Thymus (tissue), 11 donors: Measurements from ENCODE around the gene VHLL. TPM values are rescaled to one million over a fixed set of nuclear protein-coding genes. Genes with fewer than 3 reads are reported as not detected.
A peak's percentile ranks its signal among the peaks of the same experiment; 100 is the strongest.
"Not testable (repeated sequence)": the region's sequence is repeated elsewhere in the genome, so short reads cannot be mapped to it uniquely, and the experiment has no call there.

Experiments
- DNase-seq, 9 donors: peaks; one replicate each; pipeline ENCODE4 v3.0.0-alpha.2; 2013; ENCODE audit warnings: low spot score in 9 of 9, low read depth in 6 of 9, missing footprints in 1 of 9
- H3K27ac ChIP-seq, 2 donors: one replicate each; pipeline ENCODE4 v1.5.1; 2013; ENCODE audit warnings: control low read depth in 1 of 2, low read depth in 1 of 2, low read length in 1 of 2, mild to moderate bottlenecking in 1 of 2, moderate library complexity in 1 of 2
- H3K27me3 ChIP-seq, 2 donors: one replicate each; pipeline ENCODE4 v1.5.1; 2013; ENCODE audit warnings: low read length in 1 of 2; ENCODE audit not compliant: control insufficient read depth in 2 of 2, insufficient read depth in 1 of 2
- H3K36me3 ChIP-seq, 2 donors: one replicate each; pipeline ENCODE4 v1.5.1; 2013; ENCODE audit warnings: low read length in 1 of 2, mild to moderate bottlenecking in 1 of 2, moderate library complexity in 1 of 2; ENCODE audit not compliant: control insufficient read depth in 2 of 2, insufficient read depth in 2 of 2
- H3K4me1 ChIP-seq, 2 donors: one replicate each; pipeline ENCODE4 v1.5.1; 2013; ENCODE audit warnings: low read length in 2 of 2; ENCODE audit not compliant: control insufficient read depth in 2 of 2, insufficient read depth in 2 of 2
- H3K4me3 ChIP-seq, 2 donors: one replicate each; pipeline ENCODE4 v1.5.1; 2013; ENCODE audit warnings: low read length in 2 of 2, control low read depth in 1 of 2, mild to moderate bottlenecking in 1 of 2
- H3K9me3 ChIP-seq, 2 donors: one replicate each; pipeline ENCODE4 v1.5.1; 2013; ENCODE audit warnings: low read length in 1 of 2, mild to moderate bottlenecking in 1 of 2; ENCODE audit not compliant: control insufficient read depth in 2 of 2, insufficient read depth in 1 of 2
- WGBS: extraction: QIAGEN DNeasy Blood & Tissue Kit; methylation state at CpG from one replicate; pipeline ENCODE4 v1.1.7; 2013; 5-methylcytosine and 5-hydroxymethylcytosine counted together
- polyA plus RNA-seq: library from polyadenylated mRNA; stranded (reverse); fragments of 200-250 nt; gene quantifications from one replicate; pipeline ENCODE4 v1.2.3, GENCODE V29; 2013
- total RNA-seq: library from RNA; stranded (reverse); fragments of 120-200 nt; gene quantifications from one replicate; pipeline ENCODE4 v1.2.4, GENCODE V29; 2013
- donor health status: healthy.

VHLL gene
- total and polyA plus RNA-seq, 2 donors = 0.09 TPM; not detected in 1

- Histone ChIP-seq H3K9me3 (no peaks in the 10 kb centered on the region), H3K27ac (peak overlapping the region; percentile 59 to 83), H3K27me3 (no peaks in the 10 kb centered on the region), H3K4me3 (peak overlapping the region; percentile 72 to 81), H3K36me3 (peaks cover 22 to 32% of the 10 kb centered on the region in 2 donors), H3K4me1 (peaks cover 10 to 11% of the 10 kb centered on the region in 2 donors)
- DNase-seq = no peak
- whole genome bisulfite sequencing = 42% methylated on average over 34 of the region's 34 CpGs
Measured at GRCh38 chr1:156337052-156337887, 38.2 kb upstream of the VHLL start.

- Histone ChIP-seq H3K36me3 (peaks cover 28 to 41% of the 10 kb centered on the region in 2 donors), H3K4me3 (peak overlapping the region in 1 of 2 donors; percentile 7), H3K9me3 (no peaks in the 10 kb centered on the region), H3K27ac (no peak overlapping the region), H3K27me3 (no peaks in the 10 kb centered on the region), H3K4me1 (peaks cover 10 to 11% of the 10 kb centered on the region in 2 donors)
- no peak for DNase-seq
- WGBS = 92% methylated on average over 4 of the region's 4 CpGs
Measured at GRCh38 chr1:156336242-156336641, 37.1 kb upstream of the VHLL start.

GRCh38 chr1:156323179-156323578 is 24.1 kb upstream of the VHLL start:
- not testable (repeated sequence) for H3K27me3 ChIP-seq, H3K4me3 ChIP-seq, H3K9me3 ChIP-seq, DNase-seq, H3K4me1 ChIP-seq, H3K27ac ChIP-seq
- H3K36me3 ChIP-seq = peaks cover 66 to 69% of the 10 kb centered on the region in 2 donors
- 98% methylated on average over 9 of the region's 9 CpGs for WGBS

GRCh38 chr1:156320560-156320959 is 21.5 kb upstream of the VHLL start:
- no peaks in the 10 kb centered on the region for H3K27me3 ChIP-seq
- peaks cover 82 to 86% of the 10 kb centered on the region in 2 donors for H3K36me3 ChIP-seq

DNA sequence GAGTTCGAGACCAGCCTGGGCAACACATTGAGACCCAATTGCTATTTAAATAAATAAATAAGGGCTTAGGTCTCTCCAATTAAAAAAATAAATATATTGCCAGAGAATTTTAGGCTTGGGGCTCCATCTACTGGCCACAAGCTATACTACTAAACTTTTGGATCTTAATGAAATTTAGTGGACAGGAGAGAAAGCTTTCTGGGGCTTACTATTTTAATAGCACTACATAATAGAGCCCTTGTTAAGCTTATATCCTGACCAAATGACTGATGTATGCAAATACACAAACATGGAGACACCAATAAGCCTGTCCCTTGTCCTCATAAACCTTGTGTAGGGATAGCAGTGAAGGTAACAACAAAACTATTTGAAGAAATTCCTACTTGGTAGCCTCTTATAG is 20.6 kb upstream of the VHLL start:
- Histone ChIP-seq H3K36me3 (peaks cover 79 to 84% of the 10 kb centered on the region in 2 donors), H3K27ac (no peak overlapping the region), H3K9me3 (no peaks in the 10 kb centered on the region), H3K27me3 (no peaks in the 10 kb centered on the region), H3K4me3 (no peak overlapping the region), H3K4me1 (no peaks in the 10 kb centered on the region)
- peak in 2 of 9 donors; percentile 21 to 24 for DNase-seq
- WGBS = 96% methylated on average over 1 of the region's 1 CpG

More at GRCh38 chr1:156320560-156320959, 21.5 kb upstream of the VHLL start:
- H3K4me1 ChIP-seq = no peaks in the 10 kb centered on the region
- H3K9me3 ChIP-seq = no peaks in the 10 kb centered on the region
- no peak overlapping the region for H3K27ac ChIP-seq
- 96% methylated on average over 3 of the region's 3 CpGs for WGBS
- H3K4me3 ChIP-seq = no peak overlapping the region
- no peak for DNase-seq

DNA sequence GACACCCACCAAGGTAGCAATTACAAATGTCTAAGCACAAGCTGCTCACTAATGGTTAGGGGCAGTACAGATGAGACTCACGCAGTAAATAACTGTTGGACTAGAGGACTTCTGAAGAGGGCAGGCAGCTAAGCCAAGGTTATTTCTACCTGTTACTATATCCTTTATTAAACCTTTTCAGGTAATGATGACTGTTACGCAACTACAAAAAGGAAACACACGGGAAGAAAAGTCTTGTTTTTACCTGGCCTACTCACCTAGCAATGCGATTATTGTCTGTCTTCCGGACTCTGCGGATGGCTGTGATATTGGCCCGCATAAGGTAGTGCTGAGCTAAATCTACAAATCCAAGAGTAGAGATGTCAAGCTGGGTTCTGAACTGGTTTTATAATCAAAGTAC is 17.8 kb upstream of the VHLL start:
- Histone ChIP-seq H3K4me3 (no peak overlapping the region), H3K4me1 (no peaks in the 10 kb centered on the region), H3K27me3 (no peaks in the 10 kb centered on the region), H3K36me3 (peaks cover 76 to 88% of the 10 kb centered on the region in 2 donors), H3K27ac (no peak overlapping the region), H3K9me3 (peaks cover 0 to 3% of the 10 kb centered on the region in 2 donors)
- no peak for DNase-seq
- 98% methylated on average over 7 of the region's 7 CpGs for WGBS

DNA sequence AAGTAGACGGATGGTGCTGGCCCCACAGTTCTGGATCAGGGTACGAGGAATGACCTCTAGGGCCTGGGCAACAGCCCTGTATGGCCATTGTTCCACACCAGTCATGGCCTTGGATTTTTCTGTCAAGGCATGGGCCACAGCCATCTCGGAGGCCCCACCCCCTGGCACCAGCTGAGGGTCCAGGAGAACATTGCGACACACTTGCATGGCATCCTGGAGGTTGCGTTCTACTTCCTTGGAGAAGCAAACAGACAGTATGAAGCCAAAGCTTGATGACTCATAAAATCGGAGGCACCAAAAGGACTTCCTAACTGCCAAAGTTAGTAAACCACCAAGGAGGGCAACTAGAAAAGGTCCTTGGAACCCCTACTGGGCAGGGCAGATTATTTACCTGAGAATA is 11.9 kb upstream of the VHLL start:
- no peak overlapping the region for H3K4me3 ChIP-seq
- peaks cover 0 to 3% of the 10 kb centered on the region in 2 donors for H3K9me3 ChIP-seq
- no peak for DNase-seq
- H3K36me3 ChIP-seq = peaks cover 61 to 80% of the 10 kb centered on the region in 2 donors
- H3K27ac ChIP-seq = no peak overlapping the region
- WGBS = 97% methylated on average over 6 of the region's 6 CpGs
- H3K27me3 ChIP-seq = no peaks in the 10 kb centered on the region
- H3K4me1 ChIP-seq = no peaks in the 10 kb centered on the region

DNA sequence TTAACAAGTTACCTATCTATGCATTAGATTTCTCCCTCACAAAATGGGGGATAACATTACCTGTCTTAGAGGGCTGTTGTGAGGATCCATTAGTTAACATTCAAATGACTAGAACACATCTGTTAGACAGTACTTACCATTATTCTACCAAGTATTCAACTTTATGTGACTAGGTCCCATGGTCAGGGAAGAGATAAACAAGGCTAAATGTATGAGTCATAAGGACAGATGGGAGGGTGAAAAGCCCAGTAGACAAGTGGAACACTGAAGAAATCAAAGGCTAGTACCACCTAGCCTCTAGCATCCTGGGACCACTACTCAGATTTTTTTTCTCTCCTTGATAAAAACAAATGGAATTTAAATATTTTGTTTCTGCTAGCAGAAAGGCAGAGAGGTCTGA is 9.0 kb upstream of the VHLL start:
- Histone ChIP-seq H3K27me3 (no peaks in the 10 kb centered on the region), H3K9me3 (peaks cover 0 to 3% of the 10 kb centered on the region in 2 donors), H3K36me3 (peaks cover 57 to 65% of the 10 kb centered on the region in 2 donors), H3K4me1 (no peaks in the 10 kb centered on the region), H3K4me3 (no peak overlapping the region), H3K27ac (no peak overlapping the region)
- no peak for DNase-seq

DNA sequence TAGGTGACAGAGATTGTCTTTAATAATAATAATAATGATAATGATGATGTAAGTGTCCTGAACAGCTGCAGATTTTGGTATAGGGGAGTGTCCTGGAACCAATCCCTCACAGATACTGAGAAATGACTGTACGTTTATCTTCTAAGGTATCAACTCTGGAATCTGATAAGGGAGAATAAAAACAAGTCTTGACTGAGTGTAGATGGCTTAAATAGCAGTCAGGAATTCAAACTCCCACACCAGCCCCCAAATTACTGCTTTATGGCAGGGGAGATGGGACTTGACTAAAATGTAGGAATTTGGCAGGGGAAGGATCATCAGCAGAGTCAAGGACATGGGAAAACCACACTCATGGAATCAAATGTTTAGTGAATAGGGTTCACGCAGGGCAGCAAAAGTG is 6.1 kb upstream of the VHLL start:
- Histone ChIP-seq H3K27me3 (no peaks in the 10 kb centered on the region), H3K9me3 (no peaks in the 10 kb centered on the region), H3K4me3 (no peak overlapping the region), H3K36me3 (peaks cover 36 to 37% of the 10 kb centered on the region in 2 donors), H3K4me1 (no peaks in the 10 kb centered on the region), H3K27ac (no peak overlapping the region)
- 93% methylated on average over 2 of the region's 2 CpGs for WGBS
- no peak for DNase-seq
